Mammary epithelial cell (primary cell): ENCODE results near the gene ACAA1.

Experiments used
- CTCF ChIP-seq, 2 donors: IDR thresholded peaks in 1 of 2; conservative IDR thresholded peaks in 1 of 2; 2 replicates each; pipeline ENCODE4 v1.5.1; 2011 to 2012; ENCODE audit warnings: inconsistent platforms in 2 of 2, low read length in 2 of 2, mild to moderate bottlenecking in 2 of 2, control low read depth in 1 of 2, low read depth in 1 of 2; ENCODE audit not compliant: insufficient read depth in 1 of 2; ENCODE audit errors: extremely low read depth in 1 of 2
- EZH2 ChIP-seq: IDR thresholded peaks from 2 replicates; pipeline ENCODE4 v1.6.1; 2012; ENCODE audit warnings: low read length, inconsistent platforms, borderline replicate concordance

GRCh38 chr3:38140326-38141172, 3.6 kb upstream of the ACAA1 start:
- TF ChIP-seq CTCF (conservative IDR thresholded peaks at IDR 0.05 in 1 of 2, IDR thresholded peaks at IDR 0.05 in 1 of 2; ENCODE audit: extremely low read depth in 1 of 2, insufficient read depth in 1 of 2, low read depth in 1 of 2, low read length in 2 of 2): peak in 1 of 2 donors; percentile 22
- no peak for TF ChIP-seq EZH2
